GM10847 (cell line): Measurements from ENCODE around the gene ST6GALNAC1.

Source experiments
- POLR2A ChIP-seq: IDR thresholded peaks from 2 replicates; pipeline ENCODE4 v1.6.1; 2011; ENCODE audit not compliant: insufficient read length; ENCODE audit errors: extremely low read depth

The ST6GALNAC1 gene, protein sequence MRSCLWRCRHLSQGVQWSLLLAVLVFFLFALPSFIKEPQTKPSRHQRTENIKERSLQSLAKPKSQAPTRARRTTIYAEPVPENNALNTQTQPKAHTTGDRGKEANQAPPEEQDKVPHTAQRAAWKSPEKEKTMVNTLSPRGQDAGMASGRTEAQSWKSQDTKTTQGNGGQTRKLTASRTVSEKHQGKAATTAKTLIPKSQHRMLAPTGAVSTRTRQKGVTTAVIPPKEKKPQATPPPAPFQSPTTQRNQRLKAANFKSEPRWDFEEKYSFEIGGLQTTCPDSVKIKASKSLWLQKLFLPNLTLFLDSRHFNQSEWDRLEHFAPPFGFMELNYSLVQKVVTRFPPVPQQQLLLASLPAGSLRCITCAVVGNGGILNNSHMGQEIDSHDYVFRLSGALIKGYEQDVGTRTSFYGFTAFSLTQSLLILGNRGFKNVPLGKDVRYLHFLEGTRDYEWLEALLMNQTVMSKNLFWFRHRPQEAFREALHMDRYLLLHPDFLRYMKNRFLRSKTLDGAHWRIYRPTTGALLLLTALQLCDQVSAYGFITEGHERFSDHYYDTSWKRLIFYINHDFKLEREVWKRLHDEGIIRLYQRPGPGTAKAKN

DNA sequence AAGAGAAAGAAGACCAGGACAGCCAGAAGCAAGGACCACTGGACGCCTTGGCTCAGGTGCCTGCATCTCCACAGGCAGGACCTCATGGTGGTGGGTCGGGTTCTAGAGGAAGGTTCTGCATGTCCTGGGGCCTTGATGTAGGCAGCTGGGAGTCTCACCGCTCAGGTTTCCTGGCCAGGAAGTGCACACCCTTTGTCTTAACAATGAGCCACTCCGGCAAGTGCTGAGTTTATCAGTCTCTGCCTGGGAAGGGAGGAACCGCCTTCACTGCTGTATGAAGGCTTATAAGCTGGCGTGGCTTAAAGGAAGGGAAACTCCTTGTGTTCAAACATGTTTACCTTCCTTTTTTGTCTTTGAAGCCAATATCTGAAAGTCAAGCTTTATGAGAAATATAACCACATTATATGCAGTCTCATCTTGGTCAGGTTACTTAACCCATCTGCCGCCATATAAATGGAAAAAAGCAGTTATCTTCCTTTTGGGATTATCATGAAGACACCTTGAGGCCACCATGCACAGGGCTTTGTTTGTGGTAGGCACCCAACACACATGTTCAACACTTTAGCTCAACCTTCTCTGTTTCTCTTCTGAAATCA lies at the start of gene ST6GALNAC1:
Gene ST6GALNAC1, minus strand, starts transcription at position 205 of the 596 bp plus-strand sequence. Its CDS starts 119 bp downstream, at position 86.
- TF ChIP-seq POLR2A = no peak

DNA sequence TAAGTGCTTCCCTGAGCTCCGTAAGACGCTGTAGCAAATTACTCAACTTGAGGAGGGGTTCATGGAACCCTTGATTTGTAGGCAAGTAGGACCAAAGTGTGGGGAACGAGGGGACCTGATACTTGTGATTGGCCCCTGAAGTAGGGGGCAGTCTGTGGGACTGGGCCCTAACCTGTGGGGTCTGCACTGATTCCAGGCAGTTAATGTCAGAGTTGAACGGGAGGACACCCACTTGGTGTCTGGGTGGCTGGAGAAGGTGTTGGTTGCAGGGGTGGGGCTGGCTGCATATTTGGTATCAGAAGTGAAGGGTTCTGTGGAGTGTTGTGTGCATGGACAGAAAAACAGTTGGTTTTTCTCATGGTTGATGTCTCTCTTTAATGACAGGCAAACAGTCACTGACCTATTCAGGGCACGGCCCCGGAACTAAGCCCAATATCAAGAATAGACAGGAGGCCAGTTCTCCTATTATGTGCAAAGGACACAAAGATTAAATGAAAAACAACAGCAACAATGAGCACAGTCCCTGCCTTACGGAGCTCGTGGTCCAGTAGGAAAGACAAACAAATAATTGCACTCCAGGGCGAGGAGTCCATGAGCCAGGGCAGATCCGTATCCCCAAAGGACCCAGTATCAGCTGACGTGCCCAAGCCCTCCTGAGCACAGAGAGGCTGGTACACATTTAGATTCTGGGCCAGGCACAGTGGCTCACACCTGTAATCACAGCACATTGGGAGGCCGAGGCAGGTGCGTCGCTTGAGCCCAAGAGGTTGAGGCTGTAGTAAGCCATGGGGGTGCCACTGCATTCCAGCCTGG lies 48.0 kb upstream of the ST6GALNAC1 start:
- no peak for TF ChIP-seq POLR2A

DNA sequence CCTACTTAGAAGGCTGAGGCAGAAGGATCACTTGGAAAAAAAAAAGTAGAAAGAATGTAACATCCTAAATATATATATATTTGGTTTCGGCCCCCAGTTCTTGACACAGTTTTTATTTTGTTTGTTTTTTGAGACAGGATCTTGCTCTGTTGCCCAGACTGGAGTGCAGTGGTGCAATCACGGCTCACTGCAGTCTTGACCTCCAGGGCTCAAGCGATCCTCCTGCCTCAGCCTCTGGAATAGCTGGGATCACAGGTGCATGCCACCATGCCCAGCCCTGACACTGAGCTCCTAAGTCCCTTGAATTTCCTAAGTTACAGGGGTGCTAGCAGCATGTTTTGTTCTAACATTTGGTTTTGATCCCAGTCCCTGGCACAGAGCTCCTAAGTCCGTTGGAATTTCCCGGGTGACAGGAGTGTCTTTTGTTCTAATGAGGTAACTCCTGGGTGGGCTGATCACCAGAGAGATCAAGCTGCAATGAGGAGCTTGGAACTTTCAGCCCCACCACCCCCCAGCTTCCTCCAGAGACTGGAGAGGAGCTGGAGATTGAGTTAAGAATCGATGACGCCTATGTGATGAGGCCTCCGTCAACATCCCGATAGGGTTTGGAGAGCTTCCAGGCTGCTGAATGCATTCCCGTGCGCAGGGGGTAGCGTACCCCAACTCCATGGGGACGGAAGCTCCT lies 47.2 kb upstream of the ST6GALNAC1 start:
- TF ChIP-seq POLR2A = no peak

DNA sequence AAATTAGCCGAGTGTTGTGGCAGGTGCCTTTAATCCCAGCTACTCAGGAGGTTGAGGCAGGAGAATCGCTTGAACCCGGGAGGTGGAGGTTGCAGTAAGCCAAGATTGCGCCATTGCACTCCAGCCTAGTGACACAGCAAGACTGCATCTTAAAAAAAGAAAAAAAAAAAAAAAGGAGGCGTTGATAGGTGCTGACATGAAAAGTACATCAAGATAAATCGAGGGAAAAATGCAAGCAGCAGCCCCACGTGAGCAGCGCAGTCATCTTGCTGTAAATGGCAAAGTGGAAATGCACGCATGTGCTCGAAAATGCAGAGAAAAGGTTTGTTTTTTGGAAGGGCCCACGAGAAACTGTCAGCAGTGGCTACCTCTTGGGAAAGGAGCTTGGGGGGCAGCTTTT lies 46.3 kb upstream of the ST6GALNAC1 start:
- no peak for TF ChIP-seq POLR2A

DNA sequence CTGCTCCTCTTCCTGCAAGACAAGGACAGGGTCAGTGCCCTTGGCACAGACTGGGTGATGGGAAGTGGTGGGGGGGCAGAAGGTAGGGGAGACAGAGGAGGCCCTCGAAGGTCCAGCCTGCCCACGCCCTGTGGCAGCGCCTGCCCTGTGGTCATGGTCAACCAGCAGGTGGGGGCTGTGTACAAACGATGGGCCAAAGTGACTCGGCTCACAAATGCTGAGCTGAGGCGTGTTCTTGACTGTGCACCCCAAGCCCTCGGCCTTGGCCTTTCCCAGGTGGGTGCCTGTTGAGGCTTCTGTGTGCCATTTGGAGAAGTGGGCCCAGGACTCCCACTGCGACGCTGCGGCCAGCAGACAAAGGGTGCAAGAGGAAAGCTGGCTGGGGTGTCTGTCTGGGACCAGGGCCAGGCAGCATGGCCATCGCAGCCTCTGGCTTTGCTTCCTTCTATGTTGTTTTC lies 44.6 kb upstream of the ST6GALNAC1 start:
- TF ChIP-seq POLR2A = no peak

DNA sequence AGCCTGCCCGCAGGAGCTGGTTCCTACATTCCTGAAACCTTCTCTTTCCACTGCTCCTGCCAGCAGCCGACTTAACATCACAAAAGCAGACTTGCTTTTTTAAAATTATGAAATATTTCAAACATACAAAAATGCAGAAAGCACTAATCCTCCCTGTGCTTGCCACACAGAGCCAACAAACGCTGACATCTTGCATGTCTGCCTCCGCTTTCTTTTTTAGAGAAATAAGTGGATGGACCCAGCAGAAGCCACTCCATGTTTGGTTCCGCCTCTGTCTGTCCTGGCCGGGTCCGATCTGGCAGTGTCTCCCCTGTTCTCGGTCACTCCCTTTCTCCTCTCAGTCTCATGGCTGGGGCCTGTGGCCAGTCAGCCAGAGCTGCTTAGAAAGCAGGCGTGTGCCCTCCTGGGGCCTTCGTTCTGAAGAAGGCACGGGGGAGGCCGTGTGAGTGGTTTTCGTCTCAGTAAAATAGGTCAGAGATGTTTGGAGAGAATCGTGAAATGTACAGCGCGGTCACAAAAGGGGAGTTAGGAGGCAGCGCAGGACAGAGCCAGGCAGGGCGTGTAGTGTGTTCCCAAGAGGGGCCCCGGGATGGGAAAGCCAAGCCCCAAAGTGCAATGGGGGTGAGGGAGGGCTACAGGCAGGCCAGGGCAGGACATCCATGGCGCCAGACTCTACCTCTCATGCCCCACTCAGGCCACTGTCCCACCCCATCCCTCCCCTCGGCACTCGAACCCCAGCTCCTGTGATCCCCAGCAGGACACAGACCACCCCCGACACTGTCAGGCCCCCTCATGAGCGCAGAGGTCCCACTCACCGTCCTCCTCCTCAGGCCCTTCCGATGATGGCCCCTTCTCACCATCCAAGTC lies 44.0 kb upstream of the ST6GALNAC1 start:
- TF ChIP-seq POLR2A = no peak

DNA sequence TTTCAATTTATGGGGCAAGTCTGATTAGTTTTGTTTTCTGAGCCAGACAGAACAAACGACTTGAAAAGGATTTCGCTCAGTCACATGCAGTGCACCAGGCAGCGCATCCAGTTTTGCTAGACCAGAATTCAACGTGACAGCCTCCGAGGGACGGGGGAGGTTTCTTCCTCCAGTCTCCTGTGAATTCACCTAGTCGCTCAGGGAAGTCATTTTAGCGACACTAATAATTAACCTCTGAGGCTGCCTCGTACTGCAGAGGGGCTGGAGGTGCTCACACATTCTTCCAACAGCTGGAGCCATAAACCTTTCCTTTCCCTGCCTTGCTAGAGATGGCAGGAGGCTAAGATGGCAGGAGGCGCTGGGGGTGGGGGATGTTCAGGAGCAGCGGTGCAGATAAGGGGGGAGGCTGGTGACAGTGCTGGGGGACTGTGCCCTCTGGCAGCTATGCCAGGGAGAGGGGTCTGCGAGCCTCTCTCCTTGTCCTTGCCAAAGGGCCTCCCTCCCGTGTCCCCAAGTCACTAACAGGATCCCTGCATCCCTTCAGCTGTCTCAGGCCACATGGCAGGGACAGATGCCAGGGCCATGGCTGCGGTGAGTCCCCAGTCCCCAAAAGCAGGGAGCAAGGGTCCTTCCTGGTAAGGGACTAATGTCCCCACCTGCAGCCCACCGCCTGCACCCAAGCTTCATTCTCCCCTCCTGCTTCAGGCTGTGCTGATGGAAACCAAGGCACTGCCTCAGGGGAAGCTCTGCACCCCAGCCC lies 43.2 kb upstream of the ST6GALNAC1 start:
- TF ChIP-seq POLR2A = no peak

DNA sequence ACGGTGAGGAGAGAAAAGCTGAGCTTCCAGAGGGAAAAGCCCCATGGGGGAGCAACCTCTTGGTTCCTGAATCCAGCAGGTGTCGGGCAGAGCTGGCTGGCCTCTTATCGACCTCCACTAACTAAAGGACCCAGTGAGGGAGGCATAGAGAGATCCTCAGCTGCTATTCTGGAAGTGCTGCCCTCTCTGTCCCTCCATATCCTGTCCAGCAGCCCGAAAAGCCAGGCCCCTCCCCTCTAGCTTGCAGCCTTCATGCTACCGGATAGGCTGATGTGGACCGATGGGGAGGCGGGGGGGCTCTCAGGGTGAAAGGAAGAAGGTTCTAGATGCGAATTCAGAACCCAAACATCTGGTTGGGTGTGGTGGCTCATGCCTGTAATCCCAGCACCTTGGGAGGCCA lies 42.3 kb upstream of the ST6GALNAC1 start:
- TF ChIP-seq POLR2A = no peak

DNA sequence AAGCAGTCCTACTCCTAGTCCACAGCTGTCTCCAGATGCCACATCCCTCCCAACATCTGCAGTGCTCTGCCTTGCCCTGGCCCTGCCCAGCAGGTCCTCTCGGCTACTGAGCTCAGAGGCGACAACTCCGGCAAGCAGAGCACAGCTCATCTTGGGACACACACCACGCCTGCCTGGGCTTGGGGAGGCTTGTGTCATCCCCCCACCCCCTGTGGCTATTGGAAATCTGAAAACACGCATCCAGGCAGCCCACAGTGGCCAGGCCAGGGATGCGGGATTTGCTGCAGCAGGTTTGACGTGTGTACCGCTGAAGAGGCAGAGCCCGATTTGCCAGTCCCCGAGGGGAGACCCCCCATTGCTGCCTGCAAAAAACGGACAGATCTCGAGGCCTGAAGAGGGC lies 41.8 kb upstream of the ST6GALNAC1 start:
- TF ChIP-seq POLR2A = no peak

DNA sequence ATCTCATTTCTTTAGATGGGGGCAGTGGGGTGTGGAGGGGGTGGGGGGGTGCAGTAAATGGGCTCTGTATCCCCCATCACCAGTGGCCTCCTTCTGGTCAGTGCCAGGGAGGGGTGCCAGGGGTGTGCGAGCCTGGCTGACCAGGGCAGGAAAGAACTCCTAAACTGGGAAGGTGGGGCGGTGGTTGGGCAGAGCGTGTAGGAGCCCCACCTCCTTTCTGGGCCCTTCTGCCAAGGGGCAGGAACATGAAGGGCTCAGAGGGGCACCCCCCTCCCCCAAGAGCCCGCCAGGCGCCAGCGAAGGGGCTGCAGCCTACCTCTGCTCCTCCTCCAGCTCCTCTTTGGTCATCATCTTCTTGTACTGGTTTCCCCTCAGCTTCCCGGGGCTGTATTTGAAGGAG lies 41.2 kb upstream of the ST6GALNAC1 start:
- no peak for TF ChIP-seq POLR2A

DNA sequence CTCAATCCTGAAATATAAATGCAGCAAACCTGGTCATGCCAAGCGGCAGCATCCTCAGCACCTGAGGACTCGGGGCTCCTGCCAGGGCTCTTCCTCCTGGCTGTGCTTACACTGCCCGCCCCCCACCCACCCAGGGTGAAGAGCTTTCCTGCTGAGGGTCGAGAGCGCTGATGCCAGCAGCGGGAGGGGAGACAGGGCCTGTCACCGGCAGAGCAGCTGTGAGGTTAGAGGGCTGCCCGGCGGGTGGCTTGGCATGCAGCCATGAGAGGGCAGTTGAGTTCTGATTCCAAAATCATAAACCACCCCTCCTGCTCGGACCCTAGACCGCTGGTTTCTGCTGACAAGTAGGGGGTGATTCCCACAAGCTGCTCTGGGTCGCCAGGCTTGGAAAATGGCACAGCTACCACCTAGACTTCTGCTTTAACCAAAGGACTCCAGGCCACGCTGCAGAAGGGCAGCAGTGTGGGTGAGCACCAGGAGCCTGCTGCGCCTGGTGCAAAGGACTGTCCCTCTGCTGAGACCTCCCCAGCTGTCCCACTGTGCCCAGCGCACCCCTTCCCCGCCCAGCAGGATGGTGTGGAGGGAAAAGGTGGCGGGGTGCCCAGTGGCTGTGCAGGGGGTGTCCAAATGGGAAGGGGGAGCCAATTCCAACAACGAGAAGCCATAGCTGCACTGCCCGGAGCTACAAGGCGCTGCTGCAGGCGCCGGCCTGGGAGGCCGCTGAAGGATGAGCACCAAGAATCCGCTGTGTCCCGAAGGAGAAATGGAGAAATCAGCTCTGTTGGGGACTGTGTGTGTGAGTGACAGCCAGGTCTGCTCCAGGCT lies 40.6 kb upstream of the ST6GALNAC1 start:
- no peak for TF ChIP-seq POLR2A

DNA sequence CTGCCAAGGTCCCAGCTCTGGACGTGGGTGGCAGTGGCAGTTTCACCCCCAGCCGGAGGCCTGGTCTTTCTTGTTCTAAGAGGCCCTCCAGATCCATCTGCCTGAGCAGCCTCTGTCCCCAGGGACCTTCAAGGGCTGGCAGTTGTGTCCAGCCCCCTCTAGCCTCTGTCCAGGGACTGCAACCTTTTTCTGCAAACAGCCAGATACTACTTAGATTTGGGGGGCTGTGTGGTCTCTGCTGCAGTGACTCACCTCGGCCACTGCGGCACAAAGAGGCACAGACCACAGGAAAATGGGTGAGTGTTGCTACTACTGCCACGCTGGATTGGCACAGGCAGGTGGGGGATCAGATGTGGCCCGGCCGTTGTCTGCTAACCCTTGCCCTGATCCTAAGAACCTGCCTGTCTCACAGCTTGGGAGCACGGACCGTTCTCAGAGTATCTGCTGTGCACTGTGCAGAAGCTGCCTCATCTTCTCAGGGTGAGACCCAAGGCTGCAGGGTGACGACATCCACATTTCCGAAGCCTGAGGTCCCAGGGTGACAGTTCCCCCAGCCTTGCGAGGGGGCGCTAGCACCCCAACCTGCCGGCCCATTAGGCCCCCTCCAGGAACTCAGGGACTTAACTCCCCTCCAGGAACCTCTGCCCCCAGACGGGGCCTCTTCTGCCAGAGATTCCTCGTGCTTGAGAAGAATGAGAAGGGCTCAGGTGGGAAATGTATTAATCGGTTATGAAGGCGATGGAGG lies 39.6 kb upstream of the ST6GALNAC1 start:
- no peak for TF ChIP-seq POLR2A
